Keratinocyte (primary cell): Measurements from ENCODE around the gene WDR7. TPM values are rescaled to one million over a fixed set of nuclear protein-coding genes. Genes with fewer than 3 reads are reported as not detected.

Experiments used
- DNase-seq: peaks from one replicate; pipeline ENCODE4 v3.0.0-alpha.2; 2011; ENCODE audit warnings: low read depth, missing footprints, low spot score
- FAIRE-seq: peaks from 2 replicates; lab custom pipeline; 2011; peaks lifted over from hg19 to GRCh38; lab: Jason Lieb, UNC
- H2AFZ ChIP-seq: 2 replicates; pipeline ENCODE4 v1.6.0; 2012; ENCODE audit warnings: low read length, control low read depth, inconsistent platforms; ENCODE audit not compliant: control insufficient read depth
- H3K27ac ChIP-seq: 2 replicates; pipeline ENCODE4 v1.5.1; 2011; ENCODE audit warnings: low read length; ENCODE audit not compliant: control insufficient read depth, insufficient read depth
- H3K27me3 ChIP-seq: 3 replicates; pipeline ENCODE4 v1.6.0; 2011; ENCODE audit warnings: low read length; ENCODE audit not compliant: control insufficient read depth, insufficient read depth; ENCODE audit errors: extremely low read depth
- H3K36me3 ChIP-seq, 2 experiments: 2 replicates in 1 of 2; 3 replicates in 1 of 2; pipeline ENCODE4 v1.5.1; 2011; ENCODE audit warnings: low read length in 2 of 2, mild to moderate bottlenecking in 1 of 2; ENCODE audit not compliant: control insufficient read depth in 2 of 2, insufficient read depth in 2 of 2; ENCODE audit errors: extremely low read depth in 1 of 2
- H3K4me1 ChIP-seq: 3 replicates; pipeline ENCODE4 v1.5.1; 2011; ENCODE audit warnings: low read length; ENCODE audit not compliant: control insufficient read depth, insufficient read depth; ENCODE audit errors: extremely low read depth
- H3K4me2 ChIP-seq: 3 replicates; pipeline ENCODE4 v1.6.0; 2011; ENCODE audit warnings: low read depth, low read length; ENCODE audit not compliant: control insufficient read depth, insufficient read depth; ENCODE audit errors: extremely low read depth
- H3K4me3 ChIP-seq, 3 experiments: fragments of 200-600 bp in 1 of 3; sonication (generic) in 1 of 3; 2 replicates in 2 of 3; 3 replicates in 1 of 3; pipeline ENCODE4 v1.5.1; 2011 to 2016; ENCODE audit warnings: low read length in 3 of 3, mild to moderate bottlenecking in 3 of 3, control low read depth in 2 of 3, inconsistent platforms in 1 of 3, low read depth in 1 of 3, mixed read lengths in 1 of 3, mixed run types in 1 of 3, moderate library complexity in 1 of 3; ENCODE audit not compliant: control insufficient read depth in 2 of 3, insufficient read depth in 2 of 3; ENCODE audit errors: extremely low read depth in 1 of 3
- H3K79me2 ChIP-seq: 2 replicates; pipeline ENCODE4 v1.6.0; 2012; ENCODE audit warnings: low read length; ENCODE audit not compliant: control insufficient read depth, insufficient read depth
- H3K9ac ChIP-seq: 3 replicates; pipeline ENCODE4 v1.6.0; 2011; ENCODE audit warnings: low read length; ENCODE audit not compliant: control insufficient read depth, insufficient read depth; ENCODE audit errors: extremely low read depth
- H3K9me1 ChIP-seq: 3 replicates; pipeline ENCODE4 v1.6.0; 2011; ENCODE audit warnings: low read length; ENCODE audit not compliant: control insufficient read depth, insufficient read depth; ENCODE audit errors: extremely low read depth
- H3K9me3 ChIP-seq: 2 replicates; pipeline ENCODE4 v1.5.1; 2012; ENCODE audit warnings: low read depth, low read length; ENCODE audit not compliant: control insufficient read depth
- H4K20me1 ChIP-seq: 3 replicates; pipeline ENCODE4 v1.6.0; 2011; ENCODE audit warnings: low read length; ENCODE audit not compliant: control insufficient read depth, insufficient read depth; ENCODE audit errors: extremely low read depth
- EZH2 ChIP-seq: IDR thresholded peaks from one replicate; pipeline ENCODE4 v1.6.1; 2012; ENCODE audit warnings: inconsistent platforms, mild to moderate bottlenecking, low read length, moderate library complexity
- dilution Hi-C: fragments of 300-500 bp; cut with MboI; formaldehyde crosslinking; loops from one replicate; pipeline ENCODE4 v1.7.0; 2020; ENCODE audit warnings: low sequenced_read_pairs; ENCODE audit not compliant: extremely low pct_ligation_motif_present
- polyA plus RNA-seq, 5 experiments: library from polyadenylated mRNA; depleted of rRNA in 3 of 5; stranded (reverse) in 3 of 5; stranded (forward) in 1 of 5; unstranded in 1 of 5; fragments of >200 nt; gene quantifications; 1 replicate in 1 of 5; 2 replicates in 3 of 5; 3 replicates in 1 of 5; pipeline versions ENCODE4 v1.2.1 to v1.2.3, GENCODE V29; 2011 to 2012; ENCODE audit warnings: missing spikeins in 2 of 5, low read depth in 1 of 5, low replicate concordance in 1 of 5
- TF ChIP-seq, protein P1 (sequence below), 3 experiments: IDR thresholded peaks in 1 of 3; conservative IDR thresholded peaks in 1 of 3; optimal IDR thresholded peaks in 1 of 3; 2 replicates in 2 of 3; 3 replicates in 1 of 3; pipeline versions ENCODE3 to v1.5.1; 2011; ENCODE audit warnings: low read length in 3 of 3, mild to moderate bottlenecking in 3 of 3, moderate library complexity in 2 of 3, control low read depth in 1 of 3, inconsistent platforms in 1 of 3; ENCODE audit not compliant: insufficient read depth in 2 of 3; ENCODE audit errors: extremely low read depth in 1 of 3

The WDR7 gene
- polyA plus RNA-seq, 1 donor (not counting 4 experiments of a cell fraction or from before 2014, with no cell fraction given), result 6.9 TPM

DNA sequence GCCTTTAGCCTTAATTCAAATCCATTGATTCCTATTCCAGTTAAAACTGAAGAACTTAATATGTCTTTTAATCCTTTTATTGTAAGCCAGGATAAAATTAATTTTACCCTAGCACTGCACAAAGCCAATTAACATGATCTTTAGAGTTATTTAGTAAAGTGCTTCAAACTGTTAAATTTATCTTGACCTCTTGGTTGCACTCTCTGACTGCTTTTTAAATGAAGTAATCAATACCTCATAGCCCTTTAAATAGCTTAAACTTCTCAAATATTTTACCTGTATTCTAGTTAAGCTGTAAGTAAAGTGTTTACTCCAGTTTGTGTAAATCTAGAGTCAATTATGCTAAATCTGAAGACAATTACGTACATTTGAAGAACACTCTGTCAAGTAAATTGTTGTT is 221.0 kb downstream of the WDR7 start:
- H3K79me2 ChIP-seq, result no peaks in the 10 kb centered on the region
- DNase-seq, result no peak
- H3K27ac ChIP-seq, result no peak overlapping the region
- no peaks in the 10 kb centered on the region for H3K4me1 ChIP-seq
- TF ChIP-seq, protein P1, sequence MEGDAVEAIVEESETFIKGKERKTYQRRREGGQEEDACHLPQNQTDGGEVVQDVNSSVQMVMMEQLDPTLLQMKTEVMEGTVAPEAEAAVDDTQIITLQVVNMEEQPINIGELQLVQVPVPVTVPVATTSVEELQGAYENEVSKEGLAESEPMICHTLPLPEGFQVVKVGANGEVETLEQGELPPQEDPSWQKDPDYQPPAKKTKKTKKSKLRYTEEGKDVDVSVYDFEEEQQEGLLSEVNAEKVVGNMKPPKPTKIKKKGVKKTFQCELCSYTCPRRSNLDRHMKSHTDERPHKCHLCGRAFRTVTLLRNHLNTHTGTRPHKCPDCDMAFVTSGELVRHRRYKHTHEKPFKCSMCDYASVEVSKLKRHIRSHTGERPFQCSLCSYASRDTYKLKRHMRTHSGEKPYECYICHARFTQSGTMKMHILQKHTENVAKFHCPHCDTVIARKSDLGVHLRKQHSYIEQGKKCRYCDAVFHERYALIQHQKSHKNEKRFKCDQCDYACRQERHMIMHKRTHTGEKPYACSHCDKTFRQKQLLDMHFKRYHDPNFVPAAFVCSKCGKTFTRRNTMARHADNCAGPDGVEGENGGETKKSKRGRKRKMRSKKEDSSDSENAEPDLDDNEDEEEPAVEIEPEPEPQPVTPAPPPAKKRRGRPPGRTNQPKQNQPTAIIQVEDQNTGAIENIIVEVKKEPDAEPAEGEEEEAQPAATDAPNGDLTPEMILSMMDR (optimal IDR thresholded peaks at IDR 0.05 in 1 of 3, IDR thresholded peaks at IDR 0.05 in 1 of 3, conservative IDR thresholded peaks at IDR 0.05 in 1 of 3; ENCODE audit: extremely low read depth in 1 of 3, insufficient read depth in 2 of 3, low read length in 3 of 3), result no peak
- no peak for TF ChIP-seq EZH2
- H3K4me2 ChIP-seq, result no peak overlapping the region
- H3K27me3 ChIP-seq, result no peaks in the 10 kb centered on the region
- H3K9me3 ChIP-seq, result no peaks in the 10 kb centered on the region
- dilution Hi-C loops, result no loop called here
- H2AFZ ChIP-seq, result no peak overlapping the region
- no peak for FAIRE-seq
- H4K20me1 ChIP-seq, result no peaks in the 10 kb centered on the region
- H3K36me3 ChIP-seq, result no peaks in the 10 kb centered on the region
- no peak overlapping the region for H3K9ac ChIP-seq
- H3K4me3 ChIP-seq, result no peak overlapping the region
- no peaks in the 10 kb centered on the region for H3K9me1 ChIP-seq

GRCh38 chr18:56873441-56874140 is 222.4 kb downstream of the WDR7 start:
- Histone ChIP-seq H3K27me3 (no peaks in the 10 kb centered on the region), H3K4me3 (no peak overlapping the region), H3K27ac (no peak overlapping the region), H4K20me1 (no peaks in the 10 kb centered on the region), H3K36me3 (no peaks in the 10 kb centered on the region), H3K9ac (no peak overlapping the region), H3K9me3 (no peaks in the 10 kb centered on the region), H3K9me1 (no peaks in the 10 kb centered on the region), H3K4me2 (no peak overlapping the region), H3K4me1 (no peaks in the 10 kb centered on the region), H2AFZ (no peak overlapping the region), H3K79me2 (no peaks in the 10 kb centered on the region)
- dilution Hi-C loops, result no loop called here
- no peak for TF ChIP-seq EZH2
- TF ChIP-seq, protein P1 (optimal IDR thresholded peaks at IDR 0.05 in 1 of 3, IDR thresholded peaks at IDR 0.05 in 1 of 3, conservative IDR thresholded peaks at IDR 0.05 in 1 of 3; ENCODE audit: extremely low read depth in 1 of 3, insufficient read depth in 2 of 3, low read length in 3 of 3), result no peak
- FAIRE-seq, result no peak
- no peak for DNase-seq
